GM21786 (cell line): ENCODE results near the gene NF2.
"Not testable (repeated sequence)": the region's sequence is repeated elsewhere in the genome, so short reads cannot be mapped to it uniquely, and the experiment has no call there.

Experiments used
- ATAC-seq: cut with Tn5 transposase; IDR thresholded peaks from one replicate; pipeline ENCODE4 v1.9.1; 2021; ENCODE audit not compliant: unreplicated experiment

The NF2 gene

DNA sequence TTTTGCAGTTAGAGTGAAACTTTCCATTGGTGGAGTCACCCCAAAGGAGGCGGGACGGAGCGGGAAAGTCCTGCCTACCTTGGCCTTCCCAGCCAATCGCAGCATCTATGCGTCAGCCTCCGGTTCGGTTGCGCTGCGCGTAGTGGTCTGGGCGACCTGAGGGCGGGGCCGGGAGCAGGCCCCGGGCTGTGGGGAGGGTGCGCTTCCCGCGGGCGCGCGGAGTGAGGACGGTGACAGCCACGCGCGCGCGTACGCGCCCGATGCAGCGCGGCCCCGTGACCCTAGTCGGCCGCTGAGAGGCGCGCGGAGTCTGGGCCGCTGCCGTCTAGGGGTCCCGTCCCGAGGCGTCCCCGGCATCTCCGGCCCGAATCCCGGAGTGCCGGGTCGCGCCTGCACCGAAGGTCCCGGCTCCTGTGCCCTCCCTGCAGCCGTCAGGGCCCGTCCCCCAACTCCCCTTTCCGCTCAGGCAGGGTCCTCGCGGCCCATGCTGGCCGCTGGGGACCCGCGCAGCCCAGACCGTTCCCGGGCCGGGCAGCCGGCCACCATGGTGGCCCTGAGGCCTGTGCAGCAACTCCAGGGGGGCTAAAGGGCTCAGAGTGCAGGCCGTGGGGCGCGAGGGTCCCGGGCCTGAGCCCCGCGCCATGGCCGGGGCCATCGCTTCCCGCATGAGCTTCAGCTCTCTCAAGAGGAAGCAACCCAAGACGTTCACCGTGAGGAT lies at the start of gene NF2:
TSS of gene NF2 (plus strand) at position 276 of the 718 bp plus-strand sequence. CDS start at position 642, 366 bp downstream.
- ATAC-seq, result peak; percentile 92

DNA sequence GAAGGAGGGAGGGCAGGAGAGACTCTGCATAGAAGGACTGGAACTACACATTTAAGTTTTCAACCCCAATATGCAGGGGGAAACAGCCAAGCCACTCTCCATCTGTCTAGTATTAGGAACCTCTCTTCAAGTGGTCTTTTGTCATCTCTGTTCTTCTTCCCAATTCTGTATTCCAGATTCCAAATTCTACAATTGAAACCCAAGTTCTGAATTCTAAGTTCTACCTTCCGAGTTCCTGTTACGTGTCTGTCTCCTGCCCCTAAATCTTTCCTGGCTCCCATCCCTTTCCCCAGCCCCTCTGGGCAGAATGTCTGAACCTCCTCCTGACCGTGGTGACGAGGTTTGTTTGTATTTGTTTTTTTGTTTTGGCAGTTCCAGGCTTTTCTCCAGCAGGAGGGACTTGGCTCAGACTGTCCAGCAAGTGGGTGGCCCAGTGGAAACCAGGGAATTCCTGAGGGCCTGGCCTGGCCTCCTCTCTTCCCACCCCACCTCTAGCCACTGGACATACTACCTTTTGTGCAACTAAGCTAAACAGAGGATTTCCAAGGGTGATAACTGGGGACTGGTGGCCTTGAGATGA lies 48.3 kb upstream of the NF2 start:
- no peak for ATAC-seq

DNA sequence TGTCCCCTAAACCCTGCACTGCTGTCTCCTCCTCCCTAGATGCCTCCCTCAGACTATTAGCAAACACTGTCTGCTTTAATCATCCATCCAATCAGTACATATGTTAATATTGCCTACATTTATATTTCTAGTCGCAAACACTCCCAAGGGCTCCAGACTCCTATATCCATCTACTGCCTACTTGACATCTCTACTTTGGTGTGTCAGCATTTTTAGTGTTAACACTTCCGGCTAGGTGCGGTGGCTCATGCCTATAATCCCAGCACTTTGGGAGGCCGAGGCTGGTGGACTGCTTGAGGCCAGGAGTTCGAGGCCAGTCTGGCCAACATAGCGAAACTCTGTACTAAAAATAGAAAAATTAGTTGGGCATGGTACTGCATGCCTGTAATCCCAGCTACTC lies 44.4 kb upstream of the NF2 start:
- no peak for ATAC-seq

DNA sequence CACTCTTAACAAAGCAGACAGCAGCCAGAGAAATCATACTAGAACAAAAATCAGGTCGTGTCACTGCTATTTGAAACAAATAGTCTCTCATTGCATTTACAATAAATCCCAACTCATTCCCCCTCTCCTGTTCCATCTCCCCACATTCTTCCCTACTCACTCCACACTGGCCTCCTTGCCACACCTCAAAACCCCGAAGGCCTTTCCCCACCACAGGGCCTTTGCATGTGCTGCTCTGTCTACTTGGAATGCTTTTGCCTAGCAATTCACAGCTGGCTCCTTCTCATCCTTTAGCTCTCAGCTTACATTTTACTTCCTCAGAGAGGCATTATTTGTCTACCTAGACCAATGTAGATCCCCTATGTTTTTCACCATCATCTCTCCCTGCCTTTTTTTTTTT lies 43.6 kb upstream of the NF2 start:
- no peak for ATAC-seq

DNA sequence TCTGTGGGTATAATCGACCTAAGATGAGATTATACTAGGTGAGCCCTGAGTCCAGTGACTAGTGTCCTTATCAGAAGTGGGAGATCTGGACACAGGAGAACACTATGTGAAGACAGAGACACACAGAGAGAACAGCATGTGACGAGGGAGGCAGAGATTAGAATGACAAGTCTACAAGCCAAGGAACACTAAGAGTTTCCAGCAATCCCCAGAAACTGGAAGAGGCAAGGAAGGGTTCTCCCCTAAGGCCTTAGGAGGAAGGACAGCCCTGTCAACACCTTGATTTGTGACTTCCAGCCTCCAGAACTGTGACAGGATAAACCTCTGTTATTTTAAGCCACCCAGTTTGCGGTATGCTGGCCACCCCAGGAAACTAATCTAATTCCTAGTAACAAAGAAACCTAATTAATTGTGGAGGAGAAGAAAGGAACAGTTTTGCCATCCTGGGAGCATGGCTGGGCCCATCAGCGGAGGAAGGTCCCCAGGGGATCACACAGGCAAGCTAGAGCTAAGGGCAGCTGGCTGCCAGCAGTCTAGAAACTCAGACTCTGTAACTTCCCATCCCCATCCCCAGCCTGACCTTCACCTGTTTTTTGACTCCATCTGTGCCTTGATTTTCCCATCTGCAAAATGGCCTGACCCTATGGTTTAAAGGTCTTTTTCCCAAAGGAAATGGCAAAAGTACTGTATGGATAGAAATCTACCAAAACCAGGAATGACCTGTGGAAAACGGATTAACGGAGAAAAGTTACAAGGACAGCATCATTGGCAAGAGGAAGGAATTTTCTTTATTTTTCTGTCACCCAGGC lies 39.6 kb upstream of the NF2 start:
- ATAC-seq, result no peak

DNA sequence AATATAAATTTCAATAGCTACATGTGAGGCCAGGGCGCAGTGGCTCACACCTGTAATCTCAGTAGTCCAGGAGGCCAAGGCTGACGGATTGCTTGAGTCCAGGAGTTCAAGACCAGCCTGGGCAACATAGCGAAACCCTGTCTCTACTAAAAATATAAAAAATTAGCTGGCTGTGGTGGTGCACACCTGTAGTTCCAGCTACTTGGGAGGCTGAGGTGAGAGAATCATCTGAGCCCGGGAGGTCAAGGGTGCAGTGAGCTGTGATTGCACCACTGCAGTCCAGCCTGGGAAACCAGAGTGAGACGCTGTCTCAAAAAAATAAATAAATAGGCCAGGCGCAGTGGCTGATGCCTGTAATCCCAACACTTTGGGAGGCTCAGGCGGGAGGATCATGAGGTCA lies 36.9 kb upstream of the NF2 start:
- ATAC-seq, result not testable (repeated sequence)

DNA sequence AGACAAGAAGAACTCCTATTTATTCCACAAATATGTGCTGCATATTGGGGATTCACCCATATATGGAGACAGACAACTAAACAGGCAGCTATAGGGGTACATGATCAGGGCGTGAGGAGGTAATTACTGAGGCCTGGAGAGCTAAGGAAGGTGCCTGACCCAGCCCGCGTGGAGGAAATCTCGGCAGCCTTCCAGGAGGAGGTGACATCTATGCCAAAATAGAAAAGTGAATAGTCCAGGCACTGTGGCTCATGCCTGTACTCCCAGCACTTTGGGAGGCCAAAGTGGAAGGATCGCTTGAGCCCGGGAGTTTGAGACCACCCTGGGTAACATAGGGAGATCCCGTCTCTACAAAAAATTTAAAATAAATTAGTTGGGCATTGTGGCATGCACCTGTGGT lies 36.1 kb upstream of the NF2 start:
- ATAC-seq, result no peak

DNA sequence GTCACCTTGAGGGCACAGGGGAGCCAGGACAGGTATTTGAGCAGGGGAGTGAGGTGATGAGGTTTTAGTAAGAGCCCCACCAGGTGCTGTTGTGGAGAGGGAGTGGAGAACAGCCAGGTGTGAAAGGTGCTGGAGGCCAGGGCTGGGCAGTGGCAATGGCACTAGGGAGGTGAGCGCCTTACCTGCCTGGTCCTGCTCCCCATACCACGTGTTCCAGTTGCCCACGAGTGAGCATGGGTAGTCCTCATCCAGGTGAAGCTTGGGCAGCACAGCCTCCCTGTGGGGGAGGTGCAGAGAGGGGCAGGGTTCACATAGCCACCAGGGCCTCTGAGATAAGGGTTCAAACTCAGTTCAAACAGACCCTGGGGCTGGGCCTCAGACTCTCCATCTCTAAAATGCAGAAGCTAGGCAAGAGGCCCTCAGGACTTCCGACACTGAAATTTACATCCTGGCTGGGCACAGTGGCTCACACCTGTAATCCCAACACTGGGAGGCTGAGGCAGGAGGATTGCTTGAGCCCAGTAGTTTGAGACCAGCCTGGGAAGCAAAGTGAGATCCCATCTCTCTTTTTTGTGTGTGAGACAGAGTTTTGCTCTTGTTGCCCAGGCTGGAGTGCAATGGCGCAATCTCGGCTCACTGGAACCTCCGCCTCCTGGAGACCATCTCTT lies 34.3 kb upstream of the NF2 start:
- no peak for ATAC-seq

DNA sequence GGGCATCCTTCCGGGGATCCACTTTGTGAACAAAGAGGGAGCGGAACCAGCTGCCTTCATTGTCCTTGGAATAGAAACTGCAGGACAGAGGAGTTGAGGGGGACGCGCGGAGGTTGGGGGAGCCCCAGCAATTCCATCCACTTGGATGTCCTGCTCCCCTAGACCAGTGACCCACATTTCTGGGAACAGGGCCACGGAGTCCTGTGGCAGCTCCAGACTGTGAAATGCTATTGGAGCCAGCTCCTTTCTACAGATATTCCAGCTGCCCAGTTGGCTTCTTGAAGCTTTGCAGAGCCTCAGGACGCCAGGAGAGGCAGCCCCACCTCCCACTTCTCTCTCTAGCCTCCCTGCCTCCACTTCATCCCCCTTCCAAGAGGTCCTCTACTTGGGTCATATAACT lies 33.0 kb upstream of the NF2 start:
- ATAC-seq, result no peak

DNA sequence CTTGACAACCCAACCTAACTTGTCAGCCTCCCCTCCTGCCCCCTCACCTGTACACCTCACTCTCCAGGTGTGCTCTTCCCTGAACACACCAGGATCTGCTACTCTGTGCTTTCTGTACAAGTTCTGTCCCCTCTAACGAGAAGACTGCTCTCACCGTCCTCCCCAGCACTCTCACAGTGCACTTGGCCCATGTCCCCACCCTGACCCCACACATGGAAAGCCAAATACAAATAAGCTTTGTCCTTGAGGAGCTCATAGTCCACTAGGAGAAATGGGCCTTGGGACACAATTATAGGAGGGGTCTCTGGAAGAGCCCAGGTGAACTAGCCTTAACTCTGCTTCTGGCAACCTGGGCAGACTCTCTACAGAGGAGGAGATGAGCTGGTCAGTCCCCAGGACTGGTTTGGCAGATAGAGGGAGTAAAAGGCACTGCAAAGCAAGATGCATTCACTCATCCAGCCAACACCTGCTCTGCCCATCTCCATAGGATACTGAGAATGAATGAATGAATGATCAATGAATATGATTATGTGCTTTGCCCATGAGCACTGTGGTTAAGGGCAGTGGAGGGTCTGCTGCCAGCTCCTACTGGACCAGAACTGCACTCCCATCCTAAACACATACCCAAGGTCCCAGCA lies 32.4 kb upstream of the NF2 start:
- ATAC-seq, result no peak

DNA sequence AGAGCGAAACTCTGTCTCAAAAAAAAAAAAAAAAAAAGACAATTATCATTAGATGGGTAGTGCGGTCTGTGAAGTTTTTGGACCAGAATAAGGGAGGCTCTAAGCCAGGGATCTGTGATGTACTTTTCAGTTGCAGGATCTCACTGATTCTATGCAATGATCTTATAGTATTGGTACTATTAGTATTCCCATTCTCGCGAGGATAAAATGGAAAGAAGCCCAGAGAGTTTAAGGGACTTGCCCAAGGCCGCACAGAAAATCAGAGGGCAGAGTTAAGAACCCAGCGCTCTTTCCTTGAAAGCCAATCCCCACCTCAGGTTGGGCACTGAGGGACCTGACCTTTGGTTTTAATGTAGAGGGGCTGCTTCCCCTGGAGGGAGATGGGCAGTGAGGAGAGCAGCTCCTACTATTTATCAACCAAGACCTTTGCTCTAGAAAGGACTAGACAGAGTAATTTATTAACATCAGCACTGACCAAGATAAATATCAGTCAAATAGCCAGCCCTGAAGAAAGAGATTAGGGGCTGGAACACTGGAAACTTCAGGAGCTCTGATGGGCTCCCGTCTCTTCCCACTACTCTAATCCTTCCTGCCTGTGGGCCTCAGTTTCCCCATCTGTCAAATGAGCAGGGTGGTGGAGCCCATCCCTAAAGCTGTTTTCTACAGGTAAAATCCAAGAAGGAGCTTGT lies 28.5 kb upstream of the NF2 start:
- no peak for ATAC-seq

DNA sequence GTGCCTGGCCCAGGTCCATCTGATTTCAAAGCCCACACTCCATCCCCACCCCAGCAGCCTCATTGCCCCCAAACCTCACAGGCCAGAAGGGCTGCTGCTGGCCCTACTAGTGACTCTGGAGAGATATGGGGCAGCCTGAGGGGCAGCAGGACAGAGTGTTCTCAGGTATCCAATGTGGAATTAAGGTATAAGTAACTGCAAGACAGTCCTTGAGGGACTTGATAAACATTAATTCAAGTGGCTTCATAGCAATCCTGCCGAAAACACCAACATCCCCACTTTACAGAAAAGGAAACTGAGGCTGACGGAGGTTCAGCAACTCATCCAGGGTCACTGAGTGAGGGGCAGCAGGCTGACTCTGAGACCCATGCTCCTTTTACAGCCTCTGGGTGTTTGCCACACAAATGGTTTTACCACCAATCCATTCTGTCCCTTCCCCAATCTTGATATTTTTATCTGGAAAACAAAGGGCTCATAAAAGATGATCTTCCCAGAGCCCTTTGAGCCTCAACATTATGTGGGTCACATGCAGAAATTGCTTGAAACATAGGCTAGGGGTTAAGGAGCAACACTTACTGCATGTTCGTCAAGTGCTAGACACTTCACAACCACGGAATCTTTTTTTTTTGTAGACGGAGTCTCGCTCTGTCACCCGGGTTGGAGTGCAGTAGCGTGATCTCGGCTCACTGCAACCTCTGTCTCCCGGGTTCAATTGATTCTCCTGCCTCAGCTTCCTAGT lies 24.8 kb upstream of the NF2 start:
- ATAC-seq, result no peak

DNA sequence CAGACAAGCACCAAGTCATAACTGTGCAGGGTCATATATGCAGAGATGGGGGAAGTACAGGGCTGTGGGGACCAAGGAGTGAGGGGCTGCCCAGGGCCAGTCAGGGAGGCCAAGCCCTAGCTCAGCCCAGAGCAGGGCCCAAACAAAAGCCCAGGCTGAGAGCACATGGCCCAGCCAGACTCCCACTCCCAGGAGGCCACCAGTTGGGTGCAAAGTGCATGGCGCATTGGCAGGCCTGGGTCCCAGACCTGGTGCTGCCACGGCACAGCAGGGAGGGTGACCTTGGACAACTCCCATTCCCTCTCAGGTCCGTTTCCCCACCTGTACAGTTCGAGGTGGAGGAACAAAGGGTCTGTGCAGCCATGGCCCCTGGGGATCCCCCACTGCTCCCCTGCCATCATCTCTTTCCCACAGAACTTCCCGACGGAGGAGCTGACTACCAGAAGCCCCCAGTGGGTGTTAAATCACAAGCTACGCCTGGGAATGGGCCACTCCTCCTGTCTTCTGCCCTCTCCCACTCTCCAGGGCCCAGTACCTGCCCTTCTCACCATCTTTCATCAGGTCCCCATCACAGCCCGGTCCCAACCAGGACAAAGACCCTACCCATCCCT lies 23.1 kb upstream of the NF2 start:
- ATAC-seq, result no peak

DNA sequence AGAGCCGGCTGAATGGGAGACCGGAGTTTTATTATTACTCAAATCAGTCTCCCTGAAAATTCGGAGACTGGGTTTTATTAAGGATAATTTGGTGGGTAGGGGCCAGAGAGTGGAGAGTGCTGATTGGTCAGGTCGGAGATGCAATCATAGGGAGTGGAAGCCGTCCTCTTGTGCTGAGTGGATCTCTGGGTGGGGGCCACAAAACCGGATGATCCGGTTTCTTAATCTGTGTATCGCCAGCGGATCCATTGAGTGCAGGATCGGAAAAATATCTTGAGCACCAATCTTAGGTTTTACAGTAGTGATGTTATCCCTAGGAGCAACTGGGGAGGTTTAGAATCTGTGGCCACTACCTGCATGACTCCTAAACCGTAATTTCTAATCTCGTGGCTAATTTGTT lies 21.6 kb upstream of the NF2 start:
- no peak for ATAC-seq

DNA sequence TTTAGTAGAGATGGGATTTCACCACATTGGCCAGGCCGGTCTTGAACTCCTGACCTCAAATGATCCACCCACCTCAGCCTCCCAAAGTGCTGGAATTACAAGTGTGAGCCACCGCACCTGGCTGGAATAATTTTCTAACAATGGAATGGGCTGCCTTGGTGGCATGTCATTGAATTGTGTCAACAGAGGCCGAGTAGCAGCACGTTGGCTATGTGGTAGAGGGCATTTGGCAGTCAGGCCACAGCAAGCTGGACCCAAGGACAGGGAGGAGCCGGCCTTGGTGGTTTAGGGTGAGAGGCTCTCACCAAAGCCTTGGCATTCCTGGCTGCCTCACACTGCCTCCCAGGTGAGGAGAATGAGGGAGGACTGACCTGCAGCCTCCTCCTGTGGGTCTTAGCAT lies 18.5 kb upstream of the NF2 start:
- no peak for ATAC-seq

DNA sequence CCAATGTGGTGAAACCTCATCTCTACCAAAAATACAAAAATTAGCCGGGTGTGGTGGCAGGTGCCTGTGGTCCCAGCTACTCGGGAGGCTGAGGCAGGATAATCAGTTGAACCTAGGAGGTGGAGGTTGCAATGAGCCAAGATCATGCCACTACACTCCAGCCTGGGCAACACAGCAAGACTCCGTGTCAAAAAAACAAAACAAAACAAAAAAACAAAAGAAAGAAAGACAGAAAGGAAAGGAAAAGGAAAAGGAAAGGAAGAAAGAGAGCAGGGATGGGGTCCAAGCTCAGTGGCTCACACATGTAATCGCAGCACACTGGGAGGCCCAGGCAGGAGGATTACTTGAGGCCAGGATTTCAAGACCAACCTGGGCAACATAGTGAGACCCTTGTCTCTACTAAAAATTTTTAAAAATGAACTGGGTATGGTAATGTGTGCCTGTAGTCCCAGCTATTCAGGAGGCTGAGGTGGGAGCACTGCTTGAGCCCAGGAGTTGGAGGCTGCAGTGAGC lies 17.2 kb upstream of the NF2 start:
- not testable (repeated sequence) for ATAC-seq

DNA sequence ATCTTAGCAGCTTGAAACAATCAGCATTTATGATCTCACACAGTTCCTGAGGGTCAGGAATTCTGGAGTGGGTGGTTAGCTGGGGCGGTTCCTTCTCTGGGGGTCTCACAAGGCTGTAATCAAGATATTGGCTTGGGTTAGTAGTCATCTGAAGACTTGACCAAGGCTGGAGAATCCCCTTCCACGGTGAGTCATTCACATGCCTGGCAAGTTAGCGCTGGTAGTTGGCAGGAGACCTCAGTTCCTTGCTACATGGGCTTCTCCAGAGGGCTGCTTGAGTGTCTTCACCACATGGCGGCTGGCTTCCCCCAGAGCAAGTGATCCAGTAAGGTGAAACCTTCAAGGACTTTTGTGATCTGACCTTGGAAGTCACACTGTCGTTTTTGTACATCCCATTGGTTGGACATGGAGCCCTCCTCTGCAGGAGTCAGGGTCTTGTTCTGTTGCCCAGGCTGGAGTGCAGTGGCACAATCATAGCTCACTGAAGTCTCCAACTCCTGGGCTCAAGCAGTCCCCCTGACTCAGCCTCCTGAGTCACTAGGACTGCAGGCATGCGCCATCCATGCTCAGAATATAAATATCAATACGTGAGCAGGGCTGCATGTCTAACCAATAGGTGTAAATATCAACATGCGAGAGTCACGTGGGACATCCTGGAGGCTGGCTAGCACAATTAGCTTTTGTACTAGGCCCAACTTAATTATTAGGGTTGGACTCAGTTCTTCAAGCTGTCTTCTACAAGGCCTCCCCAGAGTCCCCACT lies 15.3 kb upstream of the NF2 start:
- no peak for ATAC-seq

DNA sequence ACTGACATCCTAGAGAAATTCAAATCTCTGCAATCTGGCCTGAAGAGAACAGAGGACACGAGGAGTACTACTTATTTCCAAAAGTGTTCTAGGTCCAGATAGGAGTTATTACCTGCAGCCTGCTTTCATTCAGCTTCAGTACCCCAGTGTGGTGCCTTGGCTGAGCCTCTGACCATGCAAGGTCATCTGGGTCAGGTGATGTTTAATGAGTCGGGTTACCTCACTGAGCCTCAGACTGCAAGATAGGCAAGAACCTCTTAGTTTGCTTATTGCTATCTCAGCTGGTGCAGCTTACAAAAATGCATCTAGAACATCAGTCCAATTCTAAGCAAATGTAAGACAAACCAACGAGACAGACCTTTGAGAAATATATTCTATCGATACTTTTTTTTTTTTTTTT lies 9.5 kb upstream of the NF2 start:
- ATAC-seq, result no peak
